GM10266 (cell line): ENCODE results near the gene MIDN.

Experiments
- DNase-seq: peaks from one replicate; pipeline ENCODE4 v3.0.0; 2012; ENCODE audit errors: extremely low spot score
- CTCF ChIP-seq: IDR thresholded peaks from 2 replicates; pipeline ENCODE4 v1.5.1; 2012; ENCODE audit warnings: mild to moderate bottlenecking, low read depth; ENCODE audit not compliant: control insufficient read depth, insufficient read depth; ENCODE audit errors: missing control alignments

Gene MIDN

GRCh38 chr19:1226522-1227303 lies 21.7 kb upstream of the MIDN start:
- DNase-seq = no peak
- no peak for TF ChIP-seq CTCF

GRCh38 chr19:1227304-1228054 lies 20.9 kb upstream of the MIDN start:
- TF ChIP-seq CTCF = no peak
- DNase-seq = no peak

DNA sequence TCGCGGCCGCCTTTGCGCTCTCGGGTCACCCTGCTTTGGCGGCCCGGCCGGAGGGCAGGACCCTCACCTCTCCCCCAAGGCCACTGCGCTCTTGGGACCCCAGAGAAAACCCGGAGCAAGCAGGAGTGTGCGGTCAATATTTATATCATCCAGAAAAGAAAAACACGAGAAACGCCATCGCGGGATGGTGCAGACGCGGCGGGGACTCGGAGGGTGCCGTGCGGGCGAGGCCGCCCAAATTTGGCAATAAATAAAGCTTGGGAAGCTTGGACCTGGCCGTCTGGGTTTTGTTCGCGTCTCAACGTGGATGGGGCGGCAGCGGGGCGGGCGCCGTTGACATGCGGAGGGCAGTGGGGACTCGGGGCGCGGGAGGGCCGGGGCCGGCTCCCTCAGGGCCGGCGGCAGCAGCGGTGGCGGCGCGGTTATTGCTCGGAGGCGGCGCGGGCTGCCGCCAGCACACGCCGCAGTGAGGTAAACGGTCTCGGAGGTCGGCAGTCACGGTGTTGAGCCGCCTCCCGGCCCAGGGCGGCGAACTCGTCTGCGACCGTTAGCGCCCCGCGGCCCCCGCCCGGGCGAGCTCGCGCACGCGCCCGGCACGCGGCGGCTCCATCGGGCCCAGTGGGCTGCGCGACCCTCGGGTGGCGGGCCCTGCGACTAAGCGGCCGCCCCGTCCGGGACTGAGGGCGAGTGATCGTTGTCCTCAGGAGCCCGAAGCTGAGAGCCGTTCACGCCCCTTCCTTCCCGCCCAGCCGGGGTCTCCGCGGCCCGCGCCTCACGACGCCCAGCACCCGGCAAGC lies 20.0 kb upstream of the MIDN start:
- TF ChIP-seq CTCF = no peak

DNA sequence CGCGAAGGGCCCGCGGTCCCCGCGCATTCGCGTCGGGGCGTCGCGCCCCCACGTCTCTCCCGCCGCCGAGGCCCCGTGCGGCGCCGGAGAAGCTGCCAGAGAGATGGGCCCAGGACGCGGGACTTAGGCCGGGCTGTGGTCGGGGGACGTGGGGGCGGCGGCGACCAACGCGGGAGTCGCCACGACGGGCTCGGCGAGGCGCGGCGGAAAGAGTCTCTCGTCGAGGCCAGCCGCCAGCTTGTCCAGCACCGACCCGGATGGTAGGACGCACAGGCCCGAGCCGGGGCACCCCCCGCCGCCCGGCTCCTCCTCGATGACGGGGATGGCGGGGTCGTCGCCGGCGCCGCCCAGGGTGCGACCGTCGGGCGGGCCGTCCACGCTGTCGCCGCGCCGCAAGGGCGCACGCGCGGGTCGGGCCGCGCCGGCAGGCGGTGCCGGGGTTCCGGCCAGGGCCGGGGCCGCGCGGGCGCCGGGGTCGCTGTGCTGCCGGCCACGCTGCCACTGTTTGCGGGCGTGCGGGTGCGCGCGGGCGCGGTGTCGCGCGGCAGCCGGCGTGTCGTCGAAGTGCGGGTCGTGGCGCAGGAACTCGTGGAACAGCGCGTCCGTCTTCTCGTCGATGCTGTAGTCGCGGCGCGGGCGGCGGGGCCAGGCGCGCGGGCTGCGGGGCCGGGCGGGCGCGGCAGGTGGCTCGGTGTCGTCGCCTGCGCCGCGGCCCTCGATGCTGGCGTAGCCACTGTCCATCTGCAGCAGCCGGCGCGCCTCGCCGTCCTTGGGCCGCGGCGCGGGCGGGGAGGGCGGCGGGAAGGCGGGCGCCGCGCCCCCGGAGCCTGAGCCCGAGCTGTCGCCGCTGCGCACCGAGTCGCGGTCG lies 19.1 kb upstream of the MIDN start:
- no peak for TF ChIP-seq CTCF
- DNase-seq = no peak

More for the DNA sequence above, 20.0 kb upstream of the MIDN start:
- no peak for DNase-seq

DNA sequence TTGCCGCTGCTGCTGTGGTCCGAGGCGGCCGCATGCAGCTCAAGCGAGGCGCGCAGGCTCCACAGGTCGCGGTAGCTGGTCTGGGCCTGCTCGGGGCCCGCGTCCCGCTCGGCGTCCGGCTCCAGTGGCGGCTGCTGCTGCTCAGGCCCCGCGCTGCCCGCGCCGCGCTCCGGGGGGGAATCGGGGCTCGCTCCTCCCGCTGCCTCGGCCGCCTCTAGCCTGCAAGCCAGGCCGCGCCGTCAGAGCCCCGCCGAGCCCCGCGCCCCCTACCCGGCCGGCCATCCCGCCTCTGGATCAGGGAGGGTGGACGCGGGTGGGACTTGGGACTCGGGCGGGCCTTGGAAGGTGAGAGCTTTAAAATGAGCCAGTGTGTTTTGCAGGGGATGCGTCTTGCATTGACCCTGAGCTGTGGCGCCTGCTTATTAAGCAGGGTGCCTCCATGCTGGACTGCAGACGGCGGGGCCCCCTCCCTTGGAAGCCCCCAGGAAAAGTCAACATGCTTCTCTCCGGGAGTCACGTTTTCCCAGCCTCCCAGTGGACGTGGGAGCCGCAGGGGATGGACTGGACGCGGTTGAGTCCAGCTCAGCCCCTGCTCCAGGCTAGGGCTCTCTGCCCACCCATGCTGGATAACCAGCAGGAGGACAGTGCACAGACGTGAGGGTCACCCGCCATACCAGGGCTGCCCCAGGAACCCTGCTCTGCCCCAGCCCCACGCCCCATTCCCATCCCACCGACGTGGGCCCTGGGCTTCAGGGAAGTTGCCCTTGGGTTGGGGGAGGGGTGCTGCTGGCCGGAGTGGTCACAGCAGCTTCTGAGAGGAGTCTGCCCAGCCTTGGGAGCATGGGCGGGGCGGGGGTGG lies 18.2 kb upstream of the MIDN start:
- DNase-seq = no peak
- no peak for TF ChIP-seq CTCF
